ENCODE measurements around the gene INSM2. TPM values are rescaled to one million over a fixed set of nuclear protein-coding genes. Genes with fewer than 3 reads are reported as not detected.

The INSM2 gene
- total RNA-seq, 4 donors from 2014 or later, result not detected

DNA sequence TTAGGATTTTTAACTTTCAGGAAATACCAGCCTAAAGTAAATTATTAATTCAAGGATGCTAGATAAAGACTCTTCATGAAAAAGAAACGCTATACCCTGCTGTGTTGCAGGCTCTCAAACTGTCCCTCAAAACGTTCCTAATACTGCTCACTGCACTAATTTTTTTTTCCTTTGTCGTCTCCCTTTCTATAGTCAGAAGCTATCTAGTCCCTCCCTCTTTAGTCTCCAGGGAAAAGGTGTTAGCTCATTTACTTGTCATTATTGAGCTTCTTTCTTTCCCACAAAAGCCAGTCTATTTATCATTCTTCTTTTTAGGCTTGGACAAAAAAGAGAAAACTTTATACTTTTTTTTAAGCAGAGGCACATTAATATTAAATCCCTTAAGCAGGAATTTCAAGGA, 30.3 kb upstream of the INSM2 start:
- WGBS, result 30% methylated on average over 3 of the region's 3 CpGs
- no peaks in the 10 kb centered on the region for H3K4me1 ChIP-seq
- no peak overlapping the region for H3K27ac ChIP-seq
- no peaks in the 10 kb centered on the region for H3K36me3 ChIP-seq
- H3K27me3 ChIP-seq, result no peaks in the 10 kb centered on the region
- H3K4me3 ChIP-seq, result no peak overlapping the region
- DNase-seq (ENCODE audit: low spot score in 2 of 2), result no peak
- TF ChIP-seq POLR2AphosphoS5 (IDR thresholded peaks at IDR 0.05), result no peak
- no peak for TF ChIP-seq EP300 (IDR thresholded peaks at IDR 0.05)
- TF ChIP-seq POLR2A (IDR thresholded peaks at IDR 0.05), result no peak
- TF ChIP-seq, protein P1, sequence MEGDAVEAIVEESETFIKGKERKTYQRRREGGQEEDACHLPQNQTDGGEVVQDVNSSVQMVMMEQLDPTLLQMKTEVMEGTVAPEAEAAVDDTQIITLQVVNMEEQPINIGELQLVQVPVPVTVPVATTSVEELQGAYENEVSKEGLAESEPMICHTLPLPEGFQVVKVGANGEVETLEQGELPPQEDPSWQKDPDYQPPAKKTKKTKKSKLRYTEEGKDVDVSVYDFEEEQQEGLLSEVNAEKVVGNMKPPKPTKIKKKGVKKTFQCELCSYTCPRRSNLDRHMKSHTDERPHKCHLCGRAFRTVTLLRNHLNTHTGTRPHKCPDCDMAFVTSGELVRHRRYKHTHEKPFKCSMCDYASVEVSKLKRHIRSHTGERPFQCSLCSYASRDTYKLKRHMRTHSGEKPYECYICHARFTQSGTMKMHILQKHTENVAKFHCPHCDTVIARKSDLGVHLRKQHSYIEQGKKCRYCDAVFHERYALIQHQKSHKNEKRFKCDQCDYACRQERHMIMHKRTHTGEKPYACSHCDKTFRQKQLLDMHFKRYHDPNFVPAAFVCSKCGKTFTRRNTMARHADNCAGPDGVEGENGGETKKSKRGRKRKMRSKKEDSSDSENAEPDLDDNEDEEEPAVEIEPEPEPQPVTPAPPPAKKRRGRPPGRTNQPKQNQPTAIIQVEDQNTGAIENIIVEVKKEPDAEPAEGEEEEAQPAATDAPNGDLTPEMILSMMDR (IDR thresholded peaks at IDR 0.05), result no peak
- no peaks in the 10 kb centered on the region for H3K9me3 ChIP-seq

DNA sequence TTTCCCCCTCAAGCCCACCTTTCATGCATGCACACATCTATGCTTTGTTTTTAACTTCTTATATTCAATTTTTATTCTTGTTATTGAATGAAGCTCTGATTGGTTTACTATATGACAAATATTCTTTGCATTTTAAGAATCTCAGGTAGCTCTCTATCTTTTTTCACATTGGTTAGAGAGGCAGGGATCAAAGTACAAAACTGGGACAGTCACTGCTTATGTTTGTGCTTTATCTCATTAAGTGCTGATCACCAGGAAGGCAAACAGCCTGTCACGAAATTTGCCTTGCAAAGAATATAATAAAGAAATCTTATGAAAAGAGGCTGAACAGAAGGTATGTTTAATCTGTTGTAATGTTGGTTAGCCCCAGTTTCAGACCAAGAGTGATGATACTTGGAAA, 29.7 kb upstream of the INSM2 start:
- Histone ChIP-seq H3K27me3 (no peaks in the 10 kb centered on the region), H3K4me1 (no peaks in the 10 kb centered on the region), H3K36me3 (no peaks in the 10 kb centered on the region), H3K27ac (no peak overlapping the region), H3K9me3 (no peaks in the 10 kb centered on the region), H3K4me3 (no peak overlapping the region)
- 40% methylated on average over 1 of the region's 1 CpG for WGBS
- DNase-seq (ENCODE audit: low spot score in 2 of 2), result no peak
- TF ChIP-seq EP300 (IDR thresholded peaks at IDR 0.05), result no peak
- TF ChIP-seq POLR2AphosphoS5 (IDR thresholded peaks at IDR 0.05), result no peak
- TF ChIP-seq POLR2A (IDR thresholded peaks at IDR 0.05), result no peak
- TF ChIP-seq, protein P1 (IDR thresholded peaks at IDR 0.05), result no peak

DNA sequence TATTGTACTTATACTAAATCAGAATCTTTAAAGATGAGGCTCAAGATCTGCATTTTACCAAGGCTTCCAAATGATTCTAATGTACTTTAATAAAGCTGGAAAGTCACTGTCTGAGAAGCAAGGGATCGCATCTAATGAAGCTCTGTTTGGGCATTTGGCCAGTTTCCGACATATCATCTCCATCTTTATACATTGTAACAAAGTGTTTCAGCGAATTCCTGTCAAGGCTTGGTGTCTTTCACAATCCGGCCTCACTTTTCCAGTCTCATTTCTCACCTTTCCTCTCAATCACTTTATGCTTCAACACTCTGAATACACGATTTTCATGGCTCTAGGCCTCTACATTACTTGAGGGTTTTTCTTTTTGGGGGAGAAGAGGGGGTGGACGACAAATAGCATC, 27.5 kb upstream of the INSM2 start:
- H3K27ac ChIP-seq, result no peak overlapping the region
- H3K9me3 ChIP-seq, result no peaks in the 10 kb centered on the region
- 67% methylated on average over 6 of the region's 6 CpGs for WGBS
- DNase-seq (ENCODE audit: low spot score in 2 of 2), result no peak
- H3K4me3 ChIP-seq, result no peak overlapping the region
- no peaks in the 10 kb centered on the region for H3K27me3 ChIP-seq
- TF ChIP-seq EP300 (IDR thresholded peaks at IDR 0.05), result no peak
- H3K4me1 ChIP-seq, result no peaks in the 10 kb centered on the region
- no peaks in the 10 kb centered on the region for H3K36me3 ChIP-seq

DNA sequence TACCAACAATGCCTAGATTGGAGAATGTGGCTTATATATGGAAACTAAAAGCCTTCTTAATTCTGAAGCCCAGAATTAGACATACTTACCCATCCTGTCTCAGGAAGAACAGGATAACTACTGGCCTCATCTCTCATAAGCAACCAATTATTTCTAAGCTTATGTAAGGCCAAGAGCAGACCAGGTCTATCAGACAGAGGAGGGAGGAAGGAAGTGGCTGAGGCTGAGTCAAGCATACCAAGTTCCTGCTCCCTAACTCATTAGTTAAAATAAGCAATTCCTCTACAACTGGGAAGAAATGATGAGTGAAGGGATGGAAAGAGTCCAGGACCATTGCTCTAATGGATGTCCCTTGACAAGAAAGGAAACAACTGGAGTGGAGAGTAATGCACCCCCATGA, 27.0 kb upstream of the INSM2 start:
- Histone ChIP-seq H3K4me1 (no peaks in the 10 kb centered on the region), H3K9me3 (no peaks in the 10 kb centered on the region), H3K27ac (no peak overlapping the region), H3K27me3 (no peaks in the 10 kb centered on the region), H3K36me3 (no peaks in the 10 kb centered on the region), H3K4me3 (no peak overlapping the region)
- DNase-seq (ENCODE audit: low spot score in 2 of 2), result no peak
- no peak for TF ChIP-seq POLR2A (IDR thresholded peaks at IDR 0.05)

DNA sequence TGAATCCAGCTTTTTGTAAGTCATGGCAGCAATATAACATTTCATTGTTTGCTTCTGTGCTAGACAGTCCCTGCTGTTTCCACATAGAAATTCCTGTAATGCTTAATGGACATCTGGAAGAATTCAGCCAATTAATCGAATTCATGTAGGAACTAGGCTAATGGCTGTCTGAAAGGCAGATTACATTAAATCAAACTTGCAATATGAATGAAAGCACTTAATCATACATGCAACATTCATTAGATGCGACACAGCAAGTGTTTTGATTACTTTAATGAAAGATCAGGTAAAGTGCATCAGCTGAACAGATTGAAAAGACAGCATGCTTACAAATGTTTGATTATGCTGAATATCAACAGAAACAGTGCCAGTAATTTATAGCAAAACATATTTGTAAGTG, 24.1 kb upstream of the INSM2 start:
- Histone ChIP-seq H3K36me3 (no peaks in the 10 kb centered on the region), H3K9me3 (no peaks in the 10 kb centered on the region), H3K4me1 (no peaks in the 10 kb centered on the region), H3K27ac (no peak overlapping the region), H3K27me3 (no peaks in the 10 kb centered on the region), H3K4me3 (no peak overlapping the region)
- no peak for DNase-seq (ENCODE audit: low spot score in 2 of 2)
- 55% methylated on average over 2 of the region's 2 CpGs for WGBS
- TF ChIP-seq POLR2AphosphoS5 (IDR thresholded peaks at IDR 0.05), result no peak
- TF ChIP-seq POLR2A (IDR thresholded peaks at IDR 0.05), result no peak
- TF ChIP-seq, protein P1 (IDR thresholded peaks at IDR 0.05), result no peak
- no peak for TF ChIP-seq EP300 (IDR thresholded peaks at IDR 0.05)

DNA sequence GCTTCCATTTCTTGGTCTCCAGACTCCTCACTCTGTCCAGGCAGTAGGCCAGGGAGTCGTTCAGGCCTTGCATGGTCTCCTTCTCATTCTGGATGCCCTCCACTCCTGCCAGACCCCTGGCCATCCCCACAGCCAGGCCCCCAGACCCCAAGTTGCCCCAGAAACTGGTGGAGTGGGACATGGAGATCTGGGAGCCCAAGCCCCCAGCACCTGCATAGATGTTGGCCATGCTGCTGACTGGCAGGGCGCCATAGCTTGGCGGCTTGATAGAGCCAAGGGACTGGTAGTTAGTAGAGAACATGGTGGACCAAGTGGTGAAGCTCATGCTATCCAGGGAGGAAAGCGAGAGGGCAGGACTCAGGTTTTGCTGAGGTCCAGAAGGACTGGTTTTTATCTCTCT, 21.2 kb upstream of the INSM2 start:
- no peaks in the 10 kb centered on the region for H3K9me3 ChIP-seq
- TF ChIP-seq EP300 (IDR thresholded peaks at IDR 0.05) (no peak), POLR2AphosphoS5 (IDR thresholded peaks at IDR 0.05) (no peak), POLR2A (IDR thresholded peaks at IDR 0.05) (no peak)
- TF ChIP-seq, protein P1 (IDR thresholded peaks at IDR 0.05), result no peak
- no peak overlapping the region for H3K4me3 ChIP-seq
- H3K27ac ChIP-seq, result no peak overlapping the region
- WGBS, result 97% methylated on average over 4 of the region's 4 CpGs
- no peaks in the 10 kb centered on the region for H3K27me3 ChIP-seq
- no peak for DNase-seq (ENCODE audit: low spot score in 2 of 2)
- H3K36me3 ChIP-seq, result no peaks in the 10 kb centered on the region
- H3K4me1 ChIP-seq, result no peaks in the 10 kb centered on the region

Measured in suprapubic skin (tissue), 4 donors.